IPS DF 4.7 (cell line): Measurements from ENCODE around the gene S100P.
"Not testable (repeated sequence)": the region's sequence is repeated elsewhere in the genome, so short reads cannot be mapped to it uniquely, and the experiment has no call there.

ENCODE experiments used
- DNase-seq: peaks from one replicate; pipeline ENCODE4 v3.0.0-alpha.2; 2013; ENCODE audit warnings: low spot score; ENCODE audit errors: extremely low read depth

S100P gene

DNA sequence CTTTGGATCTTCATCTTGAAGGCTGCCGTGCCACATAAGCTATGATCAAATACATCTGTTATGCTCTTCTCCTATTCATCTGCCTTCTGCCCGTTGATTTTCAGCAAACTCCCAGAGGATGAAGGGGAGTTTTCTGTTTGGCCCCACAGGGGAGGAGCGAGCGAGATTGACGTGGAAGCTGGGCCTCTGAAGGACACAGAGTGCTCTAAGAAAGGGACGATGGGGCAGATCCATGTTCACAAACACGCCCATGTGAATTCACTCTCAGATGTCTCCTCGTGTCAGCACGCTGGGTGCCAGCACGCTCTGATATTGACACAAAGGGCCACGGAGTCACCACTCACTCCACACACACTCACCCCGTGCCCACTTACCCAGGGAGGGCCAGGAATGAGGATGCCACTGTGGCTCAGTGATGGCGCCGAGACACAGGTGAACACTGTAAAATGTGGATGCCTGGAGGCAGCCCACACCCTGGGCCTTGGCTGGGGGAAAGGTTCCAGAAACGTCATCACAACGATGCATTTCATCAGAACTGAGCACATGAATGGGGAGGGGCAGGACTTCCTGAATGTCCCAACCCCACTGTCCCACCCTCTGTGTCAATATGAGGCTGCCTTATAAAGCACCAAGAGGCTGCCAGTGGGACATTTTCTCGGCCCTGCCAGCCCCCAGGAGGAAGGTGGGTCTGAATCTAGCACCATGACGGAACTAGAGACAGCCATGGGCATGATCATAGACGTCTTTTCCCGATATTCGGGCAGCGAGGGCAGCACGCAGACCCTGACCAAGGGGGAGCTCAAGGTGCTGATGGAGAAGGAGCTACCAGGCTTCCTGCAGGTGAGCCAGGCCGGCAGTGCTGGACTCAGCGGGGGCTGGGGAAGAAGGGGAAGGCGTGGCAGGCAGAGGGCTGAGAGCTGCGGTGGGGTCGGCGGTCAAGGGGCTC is at the start of gene S100P:
S100P (plus strand) TSS at position 648 of the 946 bp plus-strand sequence; CDS start at position 703, 55 bp downstream.
- no peak for DNase-seq

DNA sequence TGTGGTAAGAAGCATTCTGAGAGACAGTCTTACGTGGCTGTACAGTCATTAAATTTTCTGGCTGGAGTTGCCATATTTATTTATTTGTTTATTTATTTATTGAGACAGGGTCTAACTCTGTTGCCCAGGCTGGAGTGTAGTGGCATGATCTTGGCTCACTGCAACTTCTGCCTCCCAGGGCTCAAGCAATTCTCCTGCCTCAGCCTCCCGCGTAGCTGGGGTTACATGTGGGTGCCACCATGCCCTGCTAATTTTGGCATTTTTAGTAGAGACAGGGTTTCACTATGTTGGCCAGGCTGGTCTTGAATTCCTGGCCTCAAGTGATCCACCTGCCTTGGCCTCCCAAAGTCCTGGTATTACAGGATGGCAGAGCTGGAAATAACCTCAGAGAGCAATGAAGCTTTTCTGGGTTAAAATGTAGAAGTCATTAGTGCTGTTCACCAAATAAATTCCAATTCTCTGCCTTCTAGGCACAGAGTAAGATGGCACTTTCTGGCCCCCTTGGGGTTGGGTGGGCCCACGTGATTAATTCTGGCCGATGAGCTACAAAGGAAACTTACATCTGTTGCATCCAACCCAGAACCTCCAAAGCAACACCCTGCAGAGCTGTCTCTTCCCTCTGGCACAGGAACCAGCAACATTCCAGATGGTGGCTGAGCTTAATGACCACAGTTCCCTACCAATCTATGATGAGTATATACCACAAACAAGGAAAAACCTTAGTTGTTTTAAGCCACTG is 48.7 kb upstream of the S100P start:
- no peak for DNase-seq

DNA sequence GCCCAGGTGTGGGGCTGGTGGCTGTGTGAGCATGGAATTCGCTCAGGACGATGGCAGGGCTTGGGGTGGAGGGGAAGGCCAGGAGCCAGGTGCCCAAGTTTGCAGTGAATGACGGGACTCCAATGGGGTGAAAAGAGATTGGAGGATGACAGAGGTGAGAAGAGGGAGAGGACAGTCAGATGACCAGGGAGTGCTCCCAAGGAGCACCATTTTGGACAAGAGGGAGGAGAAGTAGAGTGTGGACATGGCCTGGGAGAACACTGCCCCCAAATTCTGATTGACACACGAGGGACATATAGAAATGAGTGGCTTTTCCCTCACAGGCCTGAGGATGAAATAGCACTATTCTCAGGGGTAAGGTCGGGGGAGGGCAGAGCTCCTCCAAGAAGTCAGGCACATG is 46.5 kb upstream of the S100P start:
- no peak for DNase-seq

DNA sequence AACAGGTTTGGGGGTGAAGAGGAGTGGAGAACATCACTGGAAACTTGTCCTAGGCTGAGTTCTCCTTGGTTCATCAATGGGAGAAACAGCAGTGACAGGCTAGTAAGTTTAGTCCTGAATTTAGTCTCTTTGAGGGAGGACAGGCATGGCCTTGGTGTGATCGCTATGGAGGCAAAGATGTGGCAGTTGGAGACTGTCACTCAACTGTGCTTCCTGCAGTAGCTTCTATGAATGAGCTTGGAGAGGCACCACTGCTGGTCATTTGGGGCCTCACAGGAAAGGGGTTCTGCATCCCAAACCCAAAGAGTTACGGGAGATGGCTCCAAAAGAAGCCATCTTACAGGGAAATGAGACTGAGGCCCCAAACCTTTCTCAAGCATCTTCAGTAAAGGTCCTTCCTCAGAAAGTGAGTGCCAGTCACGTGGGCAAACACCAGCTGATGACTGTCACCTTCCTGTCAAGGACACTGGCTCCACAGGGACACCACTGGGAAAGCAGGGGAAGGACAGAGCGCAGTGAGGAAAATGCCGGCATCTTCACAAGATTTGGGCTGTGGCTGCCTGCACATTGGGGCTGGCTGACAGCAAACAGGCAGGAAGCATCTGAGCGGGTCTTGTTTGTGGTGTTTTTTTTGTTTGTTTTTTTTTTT is 46.0 kb upstream of the S100P start:
- no peak for DNase-seq

DNA sequence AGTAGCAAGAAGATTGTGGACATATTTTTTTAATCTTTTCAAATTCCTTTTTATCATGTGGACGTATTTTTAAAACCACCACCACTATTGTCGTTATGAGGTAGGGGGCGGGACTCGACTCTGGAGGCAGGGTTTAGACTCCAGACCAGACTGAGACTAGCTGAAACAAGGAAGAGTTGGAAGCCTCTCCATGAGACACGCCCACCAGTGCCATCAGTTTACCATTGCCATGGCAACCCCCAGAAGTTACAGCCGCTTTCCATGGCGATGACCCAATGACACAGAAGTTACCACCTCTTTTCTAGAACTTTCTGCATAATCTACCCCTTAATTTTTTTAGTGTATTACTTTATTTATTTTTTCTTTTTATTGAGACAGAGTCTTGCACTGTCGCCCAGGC is 44.5 kb upstream of the S100P start:
- DNase-seq, result no peak

DNA sequence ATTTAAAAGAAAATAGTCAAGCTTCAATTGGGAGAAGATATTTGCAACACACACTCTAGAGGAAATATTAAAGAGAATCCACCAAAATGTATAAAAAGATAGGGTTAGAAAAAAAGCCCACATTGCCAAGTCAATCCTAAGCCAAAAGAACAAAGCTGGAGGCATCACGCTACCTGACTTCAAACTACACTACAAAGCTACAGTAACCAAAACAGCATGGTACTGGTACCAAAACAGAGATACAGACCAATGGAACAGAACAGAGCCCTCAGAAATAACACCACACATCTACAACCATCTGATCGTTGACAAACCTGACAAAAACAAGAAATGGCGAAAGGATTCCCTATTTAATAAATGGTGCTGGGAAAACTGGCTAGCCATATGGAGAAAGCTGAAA is 39.5 kb upstream of the S100P start:
- not testable (repeated sequence) for DNase-seq

DNA sequence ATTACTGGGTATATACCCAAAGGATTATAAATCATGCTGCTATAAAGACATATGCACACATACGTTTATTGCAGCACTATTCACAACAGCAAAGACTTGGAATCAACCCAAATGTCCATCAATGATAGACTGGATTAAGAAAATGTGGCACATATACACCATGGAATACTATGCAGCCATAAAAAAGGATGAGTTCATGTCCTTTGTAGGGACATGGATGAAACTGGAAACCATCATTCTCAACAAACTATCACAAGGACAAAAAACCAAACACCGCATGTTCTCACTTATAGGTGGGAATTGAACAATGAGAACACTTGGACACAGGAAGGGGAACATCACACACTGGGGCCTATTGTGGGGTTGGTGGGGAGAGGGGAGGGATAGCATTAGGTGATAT is 38.4 kb upstream of the S100P start:
- DNase-seq, result not testable (repeated sequence)

DNA sequence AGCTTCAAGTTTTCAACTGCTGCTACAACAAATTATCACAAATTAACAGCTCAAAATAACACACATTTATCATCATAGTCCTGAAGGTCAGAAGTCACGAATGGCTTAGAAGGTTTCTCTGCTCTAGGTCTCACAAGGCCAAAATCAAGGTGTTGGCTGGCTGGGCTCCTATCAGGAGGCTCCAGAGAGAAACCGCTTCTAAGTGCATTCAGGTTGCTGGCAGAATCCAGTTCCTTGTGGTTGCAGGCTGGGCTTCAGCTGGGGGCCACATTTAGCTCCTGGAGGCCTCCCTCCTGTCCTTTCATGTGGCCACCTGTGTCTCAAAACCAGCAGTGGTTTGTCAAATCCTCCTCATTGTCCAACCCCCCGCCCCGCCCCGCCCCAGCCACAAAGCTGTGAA is 37.8 kb upstream of the S100P start:
- DNase-seq, result no peak

DNA sequence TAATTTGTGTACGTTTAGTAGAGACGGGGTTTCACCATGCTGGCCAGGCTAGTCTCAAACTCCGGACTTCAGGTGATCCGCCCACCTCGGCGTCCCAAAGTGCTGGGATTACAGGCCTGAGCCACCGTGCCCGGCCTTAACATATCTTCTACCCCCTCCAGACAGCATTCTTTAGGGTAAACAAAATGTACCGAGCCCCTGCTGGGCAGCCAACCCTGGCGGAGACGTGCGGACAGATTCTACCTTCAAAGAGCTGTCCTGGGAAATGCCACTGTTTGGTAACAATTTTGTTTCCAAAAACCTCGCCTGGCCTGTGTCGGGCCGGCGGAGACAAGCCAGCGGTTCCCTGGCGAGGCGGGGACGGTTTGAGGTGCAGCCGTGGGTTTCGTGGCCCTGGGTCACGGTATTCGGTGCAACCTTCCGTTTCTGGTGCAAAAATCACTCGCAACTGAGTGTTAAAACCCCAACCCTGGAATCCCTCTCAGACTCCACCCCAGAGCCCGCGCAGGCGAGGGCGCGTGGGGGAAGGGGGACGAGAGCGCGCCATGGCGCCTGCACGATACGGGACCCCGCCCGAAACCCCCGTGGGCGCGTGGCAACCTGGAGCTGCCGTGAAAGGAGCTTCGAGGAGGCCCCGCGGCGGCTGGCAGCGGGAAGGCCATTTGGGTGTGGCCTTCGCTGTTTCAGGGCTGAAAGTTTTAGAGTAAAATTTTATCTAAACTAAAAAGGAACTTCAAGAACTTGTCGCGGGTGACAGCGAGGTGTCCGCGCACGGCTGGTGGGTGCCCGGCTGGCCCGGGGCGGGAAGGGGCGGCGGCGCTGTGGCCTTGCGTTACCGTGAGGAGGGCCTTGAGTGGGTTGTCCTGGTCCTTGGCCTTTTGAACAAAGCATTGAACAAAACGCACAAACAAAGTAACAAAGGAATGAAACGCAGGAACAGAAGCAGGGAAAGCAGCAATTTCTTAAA is 36.2 kb upstream of the S100P start:
- no peak for DNase-seq

DNA sequence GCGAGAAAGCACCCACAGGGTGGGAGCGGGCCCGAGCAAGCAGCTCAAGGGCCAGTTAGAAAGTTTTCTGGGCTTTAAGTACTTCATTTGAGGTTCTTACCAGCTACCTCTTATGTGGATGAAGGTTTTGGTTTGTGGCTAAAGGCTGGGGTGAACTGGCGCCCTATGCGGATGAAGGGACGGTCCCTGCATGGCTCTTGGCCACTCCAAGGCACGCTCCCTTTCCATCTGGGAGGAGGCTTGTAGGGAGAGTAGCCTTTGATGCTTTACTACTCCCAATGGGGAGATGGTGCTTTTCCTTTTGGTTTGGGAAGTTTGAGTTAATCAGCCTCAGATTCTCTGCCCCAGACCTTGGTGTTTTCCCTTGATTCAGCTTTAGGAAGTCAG is 35.5 kb upstream of the S100P start:
- no peak for DNase-seq

DNA sequence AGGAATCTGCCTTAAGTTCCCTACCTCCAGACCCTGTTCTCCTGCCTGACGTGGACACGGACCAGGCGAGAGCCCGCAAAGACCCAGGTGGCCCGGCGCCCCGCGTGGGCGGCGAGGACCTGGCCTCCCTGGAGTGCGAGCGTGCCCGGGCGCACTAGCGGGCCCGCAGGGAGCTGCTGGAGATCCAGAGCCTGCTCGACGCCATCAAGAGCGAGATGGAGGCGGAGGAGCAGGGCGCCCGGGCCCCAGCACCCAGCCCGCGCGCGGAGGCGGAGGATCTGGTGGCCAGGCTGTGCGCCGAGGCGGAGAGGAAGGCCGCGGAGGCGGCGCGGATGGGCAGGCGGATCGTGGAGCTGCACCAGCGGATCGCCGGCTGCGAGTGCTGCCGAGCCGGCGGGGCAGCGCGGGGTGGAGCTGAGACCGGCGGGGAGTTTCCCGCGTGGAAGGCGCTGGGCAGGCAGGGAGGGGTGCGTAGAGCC is 35.0 kb upstream of the S100P start:
- DNase-seq, result no peak

DNA sequence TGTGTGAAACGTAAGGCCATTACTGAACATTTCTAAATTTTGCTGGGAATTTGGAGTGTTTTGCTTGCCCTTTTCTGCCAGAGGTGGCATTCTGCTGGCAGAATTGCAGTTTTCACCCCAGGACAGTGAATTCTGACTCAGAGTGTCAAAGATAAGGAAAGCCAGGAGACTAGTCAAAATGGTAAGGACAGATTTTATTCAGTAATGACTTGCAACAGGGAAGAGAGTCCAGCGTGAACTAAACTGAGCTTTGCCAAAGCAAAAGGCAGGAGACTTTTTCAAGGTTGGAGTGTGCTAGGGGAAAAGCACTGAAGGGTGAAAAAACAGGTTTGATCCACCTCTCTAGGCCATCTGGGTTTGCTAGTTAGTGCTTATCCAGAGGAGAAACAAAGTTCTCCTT is 33.8 kb upstream of the S100P start:
- DNase-seq, result no peak

DNA sequence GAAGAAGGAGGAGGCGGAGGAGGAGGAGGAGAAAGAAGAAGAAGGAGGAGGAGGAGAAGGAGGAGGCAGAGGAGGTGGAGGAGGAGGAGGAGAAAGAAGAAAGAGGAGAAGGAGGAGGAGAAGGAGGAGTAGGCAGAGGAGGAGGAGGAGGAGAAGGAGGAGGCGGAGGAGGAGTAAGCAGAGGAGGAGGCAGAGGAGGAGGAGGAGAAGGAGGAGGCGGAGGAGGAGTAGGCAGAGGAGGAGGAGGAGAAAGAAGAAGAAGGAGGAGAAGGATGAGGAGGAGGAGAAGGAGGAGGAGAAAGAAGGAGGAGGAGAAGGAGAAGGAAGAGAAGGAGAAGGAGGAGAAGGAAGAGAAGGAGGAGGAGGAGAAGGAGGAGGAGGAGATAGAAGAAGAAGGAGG is 33.2 kb upstream of the S100P start:
- no peak for DNase-seq

DNA sequence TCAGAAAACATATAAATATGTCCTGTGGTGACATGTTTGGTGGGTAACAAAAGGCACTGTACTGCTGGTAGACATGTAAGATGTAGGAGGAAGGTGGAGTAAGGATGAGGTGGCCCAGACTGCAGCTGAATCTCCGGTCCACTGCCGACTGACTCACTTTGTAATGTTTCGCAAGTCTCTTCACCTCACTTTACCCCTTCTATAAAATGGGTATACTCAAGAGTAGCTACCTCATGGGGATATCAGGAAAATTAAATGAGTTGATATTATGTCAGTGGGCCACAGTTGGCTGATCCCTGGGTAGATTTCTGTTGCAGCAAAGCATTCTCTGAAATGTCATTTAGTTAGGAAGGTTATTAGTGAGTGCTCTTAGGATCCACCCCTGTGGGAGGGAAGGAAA is 31.1 kb upstream of the S100P start:
- DNase-seq, result no peak

DNA sequence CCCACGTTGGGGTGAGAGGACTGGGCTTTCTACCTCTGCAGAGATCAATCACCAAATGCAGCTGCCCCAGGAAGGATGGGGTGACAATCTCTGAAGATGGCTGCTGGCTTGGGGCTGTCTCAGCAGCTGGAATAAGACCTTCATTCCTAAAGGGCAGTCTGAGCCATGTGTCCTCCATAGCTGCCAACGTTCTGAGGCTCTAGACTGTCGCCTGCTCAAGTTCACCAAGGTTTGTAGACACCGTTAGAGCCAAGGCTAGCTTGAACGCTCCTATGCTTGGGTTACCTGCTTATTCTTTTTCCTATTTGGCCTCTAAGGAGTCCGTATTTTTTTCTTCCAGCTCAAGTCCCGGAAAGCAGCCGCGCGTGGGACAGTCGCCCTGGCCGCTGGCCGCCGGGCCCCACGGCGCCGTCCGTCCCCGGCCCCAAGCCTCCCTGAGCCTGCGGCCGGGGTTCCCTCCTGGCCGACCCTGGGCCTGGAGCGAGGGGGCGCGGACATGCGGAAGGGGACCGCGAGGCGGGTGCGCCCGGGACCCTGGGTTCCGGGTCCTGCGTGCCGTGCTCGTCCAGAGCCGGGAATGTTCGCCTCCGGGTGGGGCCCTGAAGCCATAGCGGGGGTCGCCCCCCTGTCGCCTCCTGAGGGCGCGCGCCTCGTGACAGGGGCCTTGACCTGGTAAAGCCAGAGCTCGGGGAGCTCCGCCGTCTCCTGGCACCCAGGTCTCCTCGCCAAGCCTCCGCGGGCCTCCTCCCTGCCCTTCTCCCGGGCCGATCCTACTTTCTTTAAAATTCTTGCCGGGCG is 29.9 kb upstream of the S100P start:
- DNase-seq, result no peak

DNA sequence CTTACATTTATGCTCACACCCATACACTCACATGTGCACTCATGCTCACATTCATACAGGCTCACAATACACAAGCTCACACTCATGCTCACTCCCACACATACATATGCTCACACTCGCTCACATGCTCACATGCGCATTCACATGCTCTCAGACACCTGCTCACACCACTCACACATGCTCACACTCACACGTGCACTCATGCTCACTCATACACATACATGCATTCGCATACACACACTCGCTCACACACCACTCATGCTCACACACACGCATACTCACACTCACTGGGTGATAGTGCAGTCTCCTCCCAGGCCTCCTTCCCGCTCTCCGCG is 28.4 kb upstream of the S100P start:
- no peak for DNase-seq

DNA sequence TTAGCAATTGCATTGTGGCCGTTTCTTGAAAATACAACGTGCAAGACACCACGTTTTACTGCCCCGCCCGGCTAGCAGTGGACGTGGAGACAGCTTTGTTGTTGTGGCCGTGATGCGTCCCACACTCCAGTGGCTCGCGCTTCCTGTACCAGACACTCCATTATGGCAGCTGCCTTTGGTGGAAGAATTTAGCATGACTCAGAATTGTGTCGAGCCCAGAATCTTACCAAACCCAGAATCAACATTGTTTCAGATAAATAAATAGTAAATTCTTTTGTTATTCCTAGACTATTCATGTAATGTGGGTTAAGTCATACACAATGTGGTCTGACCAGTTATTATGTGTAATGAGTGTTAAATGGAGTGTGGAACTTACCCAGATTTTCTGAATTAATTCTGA is 25.3 kb upstream of the S100P start:
- DNase-seq, result no peak

DNA sequence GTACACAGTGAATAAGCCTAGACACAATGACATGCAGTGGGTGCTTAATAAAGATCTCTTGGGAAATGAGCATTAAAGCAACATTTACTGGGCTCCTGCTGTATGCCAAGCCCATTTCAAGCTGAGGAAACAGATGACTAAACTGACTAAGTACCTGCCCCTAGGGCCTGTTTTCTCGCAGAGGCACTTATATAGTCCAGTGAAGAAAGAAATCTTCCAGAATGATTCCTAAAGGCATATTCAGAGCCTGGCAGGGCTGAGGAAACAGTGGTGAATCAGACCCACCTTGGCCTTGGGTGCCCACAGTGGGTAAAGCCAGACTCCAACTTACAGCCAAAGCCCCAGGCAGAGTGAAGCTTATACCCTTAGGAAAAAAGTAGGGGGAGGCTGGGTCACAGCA is 22.0 kb upstream of the S100P start:
- DNase-seq, result no peak

DNA sequence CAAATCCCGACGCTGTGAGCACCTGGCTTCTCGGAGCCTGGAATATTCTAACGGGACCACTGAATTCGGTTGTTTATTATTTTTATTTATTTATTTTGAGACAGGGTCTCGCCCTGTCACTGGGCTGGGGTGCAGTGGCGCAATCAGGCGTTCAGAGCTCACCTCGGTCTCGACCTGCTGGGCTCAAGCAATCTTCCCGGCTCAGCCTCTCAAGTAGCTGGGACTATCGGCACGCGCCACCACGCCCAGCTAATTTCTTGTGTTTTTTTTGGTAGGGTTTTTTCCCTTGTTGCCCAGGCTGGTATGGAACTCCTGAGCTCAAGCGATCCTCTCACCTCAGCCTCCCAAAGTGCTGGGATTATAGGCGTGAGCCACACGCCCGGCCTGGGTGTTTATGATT is 21.5 kb upstream of the S100P start:
- no peak for DNase-seq

DNA sequence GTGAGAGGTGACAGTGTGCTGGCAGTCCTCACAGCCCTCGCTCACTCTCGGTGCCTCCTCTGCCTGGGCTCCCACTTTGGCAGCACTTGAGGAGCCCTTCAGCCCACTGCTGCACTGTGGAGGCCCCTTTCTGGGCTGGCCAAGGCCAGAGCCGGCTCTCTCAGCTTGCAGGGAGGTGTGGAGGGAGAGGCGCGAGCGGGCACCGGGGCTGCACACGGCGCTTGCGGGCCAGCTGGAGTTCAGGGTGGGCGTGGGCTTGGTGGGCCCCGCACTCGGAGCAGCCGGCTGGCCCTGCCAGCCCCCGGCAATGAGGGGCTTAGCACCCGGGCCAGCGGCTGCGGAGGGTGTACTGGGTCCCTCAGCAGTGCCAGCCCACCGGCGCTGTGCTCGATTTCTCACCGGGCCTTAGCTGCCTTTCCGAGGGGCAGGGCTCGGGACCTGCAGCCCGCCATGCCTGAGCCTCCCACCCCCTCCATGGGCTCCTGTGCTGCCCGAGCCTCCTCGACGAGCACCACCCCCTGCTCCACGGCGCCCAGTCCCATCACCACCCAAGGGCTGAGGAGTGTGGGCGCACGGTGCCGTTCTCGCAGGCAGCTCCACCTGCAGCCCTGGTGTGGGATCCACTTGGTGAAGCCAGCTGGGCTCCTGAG is 21.0 kb upstream of the S100P start:
- DNase-seq, result not testable (repeated sequence)
